A172 (cell line): ENCODE data around the gene SRSF4. TPM values are rescaled to one million over a fixed set of nuclear protein-coding genes. Genes with fewer than 3 reads are reported as not detected.
"Not testable (repeated sequence)": the region's sequence is repeated elsewhere in the genome, so short reads cannot be mapped to it uniquely, and the experiment has no call there.

ENCODE experiments used
- DNase-seq: peaks from one replicate; pipeline ENCODE4 v3.0.0-alpha.2; 2015; ENCODE audit warnings: low spot score
- total RNA-seq: library from RNA; depleted of rRNA; stranded (reverse); fragments of >200 nt; shearing (Covaris generic); gene quantifications from 2 replicates; pipeline ENCODE4 v1.2.3, GENCODE V29; 2014; rRNA removed

Gene SRSF4
- total RNA-seq = 28.6 and 31.3 TPM in 2 replicates

DNA sequence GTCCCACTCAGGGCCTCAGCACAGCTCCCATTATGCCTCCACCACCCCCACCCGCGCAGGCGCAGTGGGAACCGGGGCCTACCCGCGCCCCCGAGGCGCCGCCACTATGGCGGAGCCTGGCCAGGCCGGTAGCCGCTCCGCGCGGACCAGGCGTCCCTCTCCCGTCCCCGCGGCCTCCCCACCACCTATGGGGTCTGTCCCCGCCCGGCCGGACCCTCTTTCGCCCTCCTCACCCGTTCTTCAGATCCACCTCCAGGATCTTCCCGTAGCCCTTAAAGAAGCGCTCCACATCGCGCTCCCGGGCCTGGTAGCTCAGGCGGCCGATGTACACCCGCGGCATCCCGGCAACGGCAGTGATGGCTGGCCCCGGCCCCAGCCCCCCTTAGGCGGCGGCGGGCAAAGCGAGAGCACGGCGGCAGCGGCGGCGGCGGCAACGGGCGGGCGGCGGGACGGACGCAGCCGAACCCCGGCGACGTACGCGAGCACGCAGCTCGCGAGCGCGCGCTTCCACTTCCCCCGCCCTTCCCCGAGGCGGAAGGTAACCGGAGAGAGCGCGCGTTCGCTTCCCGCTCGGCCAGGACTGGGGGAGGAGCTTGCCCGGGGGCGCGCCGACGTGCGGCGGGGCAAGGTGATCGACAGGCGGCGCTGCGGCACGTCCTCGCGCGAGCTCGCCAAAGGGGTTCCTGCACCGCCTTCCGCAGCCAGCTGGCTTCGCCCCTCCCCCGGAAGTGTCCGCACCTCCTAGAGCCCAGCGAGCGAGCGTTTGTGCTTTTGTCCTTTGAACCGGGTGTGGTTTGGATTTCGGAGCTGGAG is at the start of gene SRSF4:
TSS of gene SRSF4 (minus strand) at position 488 of the 813 bp plus-strand sequence. CDS start at position 340, 148 bp downstream.
- DNase-seq = peak; percentile 94

GRCh38 chr1:29230553-29231378 is 49.1 kb upstream of the SRSF4 start, which contains the start of gene MECR:
TSS of gene MECR (minus strand) at chr1:29230934. CDS start at chr1:29230906, 28 bp downstream.
- peak; percentile 66 for DNase-seq

GRCh38 chr1:29230204-29230552 is 48.5 kb upstream of the SRSF4 start:
- DNase-seq = no peak

DNA sequence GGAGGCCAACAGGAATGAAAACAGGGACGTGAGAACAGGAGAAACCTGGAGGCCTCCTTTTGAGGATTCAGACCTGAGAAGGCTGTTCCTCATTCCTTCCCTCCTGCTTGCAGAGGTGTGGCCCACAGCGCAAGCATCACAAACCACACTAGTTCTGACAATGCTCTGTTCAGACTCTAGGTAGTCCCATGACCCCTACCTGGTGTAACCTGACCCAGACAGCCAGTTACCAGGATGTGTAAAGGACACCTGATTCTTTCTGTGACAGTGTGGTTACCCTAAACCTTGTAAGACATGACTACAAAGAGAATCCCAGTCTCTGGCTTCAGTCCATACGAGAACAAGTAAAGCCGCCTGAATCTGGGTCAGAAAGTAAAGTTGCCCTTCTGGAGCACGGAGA is 45.8 kb upstream of the SRSF4 start:
- no peak for DNase-seq

DNA sequence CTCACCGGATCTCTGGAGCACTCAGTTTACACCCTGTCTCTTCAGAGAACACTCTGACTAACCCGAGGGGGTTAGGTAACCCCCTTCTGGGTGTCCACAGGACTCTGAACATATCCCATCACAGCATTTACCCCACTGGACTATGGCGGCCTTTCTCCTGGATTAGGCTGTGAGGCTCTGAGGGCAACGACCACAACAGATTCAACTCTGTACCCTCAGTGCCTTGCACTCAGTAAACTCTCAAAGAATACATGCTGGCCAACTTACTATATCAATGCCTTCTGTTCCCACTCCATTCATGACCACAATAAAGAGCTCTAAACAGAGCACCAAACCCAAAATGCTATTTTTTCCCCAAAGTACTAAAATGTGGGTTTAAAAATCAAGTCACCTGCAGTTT is 43.7 kb upstream of the SRSF4 start:
- DNase-seq = no peak

GRCh38 chr1:29224356-29224837 is 42.7 kb upstream of the SRSF4 start:
- DNase-seq = no peak

- DNase-seq = no peak
Measured at GRCh38 chr1:29223521-29223920, 41.8 kb upstream of the SRSF4 start.

GRCh38 chr1:29222686-29223085 is 41.0 kb upstream of the SRSF4 start:
- DNase-seq = no peak

GRCh38 chr1:29222260-29222659 is 40.6 kb upstream of the SRSF4 start:
- not testable (repeated sequence) for DNase-seq

DNA sequence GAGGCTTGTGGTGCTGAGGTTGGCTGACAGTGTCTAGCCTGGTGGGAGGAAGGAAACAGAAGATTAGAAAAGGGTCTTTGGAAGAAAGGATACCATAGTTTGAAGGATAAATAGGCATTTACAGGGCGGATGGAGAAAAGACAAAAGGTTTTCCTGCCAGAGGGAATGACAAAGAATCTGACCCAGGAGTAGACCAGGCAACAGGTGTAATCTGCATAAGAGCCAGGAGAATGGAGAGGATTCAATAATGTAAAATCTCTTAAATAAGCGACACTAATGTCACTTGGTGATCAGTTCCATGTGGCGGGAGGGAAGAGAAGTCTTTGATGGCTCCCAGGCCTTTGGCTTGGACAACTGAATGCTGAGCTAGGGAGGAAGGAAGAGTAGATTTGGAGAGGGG is 39.6 kb upstream of the SRSF4 start:
- no peak for DNase-seq

- no peak for DNase-seq
Measured at GRCh38 chr1:29218223-29218622, 36.5 kb upstream of the SRSF4 start.

DNA sequence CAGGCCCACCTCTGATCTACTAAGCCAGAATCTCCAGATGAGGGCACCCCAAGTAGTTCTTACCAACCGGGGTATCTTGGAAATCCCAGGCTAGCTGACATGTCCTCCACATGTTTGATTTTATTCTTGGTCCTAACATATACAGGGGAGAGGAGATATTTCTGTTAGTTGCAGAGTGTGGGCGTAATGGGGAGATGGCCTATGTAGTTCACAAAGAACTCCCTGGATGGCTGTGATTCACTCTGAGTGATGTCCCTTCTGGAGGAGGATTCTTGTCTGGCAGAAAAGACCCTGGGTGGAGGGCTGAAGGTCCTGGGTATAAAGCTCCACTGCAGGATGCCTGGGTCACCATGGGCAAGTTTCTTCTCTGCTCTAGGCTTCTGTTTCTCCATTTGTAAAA is 35.9 kb upstream of the SRSF4 start:
- no peak for DNase-seq

DNA sequence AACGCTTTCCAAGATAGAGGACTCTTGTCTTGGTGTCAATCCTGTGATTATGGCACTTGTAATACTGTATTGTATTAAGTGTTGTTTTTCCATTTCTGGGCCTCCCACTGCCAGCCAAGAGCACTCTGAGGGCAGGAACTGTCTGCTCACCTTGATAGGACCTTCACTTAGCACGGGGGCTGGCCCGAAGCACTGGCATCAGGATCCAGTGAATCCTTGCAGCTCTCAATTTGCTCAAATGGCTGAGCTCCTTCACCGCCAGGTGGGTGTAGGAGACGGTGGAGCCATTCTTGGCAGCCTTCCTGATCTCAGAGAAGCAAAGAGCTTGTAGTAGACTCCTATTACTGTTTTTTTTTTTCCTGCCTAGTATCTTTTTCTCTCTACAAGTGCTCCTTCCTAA is 31.4 kb upstream of the SRSF4 start:
- DNase-seq = no peak

- DNase-seq = no peak
Measured at GRCh38 chr1:29211086-29212030, 29.7 kb upstream of the SRSF4 start.

GRCh38 chr1:29210278-29211085 is 28.8 kb upstream of the SRSF4 start:
- no peak for DNase-seq

DNA sequence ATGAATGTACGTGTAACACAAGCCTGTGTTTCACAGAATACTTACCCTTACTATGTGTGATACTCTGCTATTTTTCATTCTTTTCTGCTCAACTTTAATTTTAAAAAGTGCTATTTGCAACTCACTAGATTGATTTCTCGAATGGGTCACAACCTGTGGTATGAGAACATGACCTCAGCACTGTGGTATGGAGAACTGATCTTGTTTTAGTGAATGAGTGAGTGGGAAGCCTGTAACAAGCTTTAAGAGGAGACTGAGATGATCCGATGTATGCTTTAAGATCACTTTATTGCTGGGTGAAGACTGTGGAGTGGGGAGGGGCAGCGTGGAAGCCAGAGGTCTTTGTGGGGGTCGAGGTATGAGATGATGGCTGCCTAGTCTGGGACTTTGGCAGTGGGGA is 27.5 kb upstream of the SRSF4 start:
- DNase-seq = no peak

- DNase-seq = no peak
Measured at GRCh38 chr1:29208442-29208841, 26.7 kb upstream of the SRSF4 start.

GRCh38 chr1:29202584-29203340 is 21.1 kb upstream of the SRSF4 start:
- peak; percentile 92 for DNase-seq

GRCh38 chr1:29202053-29202452 is 20.4 kb upstream of the SRSF4 start:
- DNase-seq = no peak

- DNase-seq = no peak
Measured at GRCh38 chr1:29201595-29202051, 19.9 kb upstream of the SRSF4 start.
